ENCODE results near the gene KLHDC8A.
A peak's percentile ranks its signal among the peaks of the same experiment; 100 is the strongest.

The KLHDC8A gene

GRCh38 chr1:205377355-205377754 is 20.6 kb upstream of the KLHDC8A start:
- no peak overlapping the region for H3K4me3 ChIP-seq (ENCODE audit: control insufficient read depth, low read depth, low read length)
- TF ChIP-seq CTCF (conservative IDR thresholded peaks at IDR 0.05; ENCODE audit: control insufficient read depth, insufficient read depth, low read depth, low read length), result no peak
- no peak for DNase-seq (ENCODE audit: low read depth)

GRCh38 chr1:205376739-205377138 is 20.0 kb upstream of the KLHDC8A start:
- TF ChIP-seq CTCF (conservative IDR thresholded peaks at IDR 0.05; ENCODE audit: control insufficient read depth, insufficient read depth, low read depth, low read length), result no peak
- no peak overlapping the region for H3K4me3 ChIP-seq (ENCODE audit: control insufficient read depth, low read depth, low read length)
- DNase-seq (ENCODE audit: low read depth), result peak; percentile 58

- H3K4me3 ChIP-seq (ENCODE audit: control insufficient read depth, low read depth, low read length), result no peak overlapping the region
- DNase-seq (ENCODE audit: low read depth), result peak; percentile 68
- TF ChIP-seq CTCF (conservative IDR thresholded peaks at IDR 0.05; ENCODE audit: control insufficient read depth, insufficient read depth, low read depth, low read length), result no peak
These were observed 19.3 kb upstream of the KLHDC8A start for GRCh38 chr1:205375835-205376545.

GRCh38 chr1:205374210-205375078 is 17.7 kb upstream of the KLHDC8A start:
- H3K4me3 ChIP-seq (ENCODE audit: control insufficient read depth, low read depth, low read length), result no peak overlapping the region
- TF ChIP-seq CTCF (conservative IDR thresholded peaks at IDR 0.05; ENCODE audit: control insufficient read depth, insufficient read depth, low read depth, low read length), result no peak
- DNase-seq (ENCODE audit: low read depth), result peak; percentile 86

- DNase-seq (ENCODE audit: low read depth), result no peak
- H3K4me3 ChIP-seq (ENCODE audit: control insufficient read depth, low read depth, low read length), result no peak overlapping the region
- TF ChIP-seq CTCF (conservative IDR thresholded peaks at IDR 0.05; ENCODE audit: control insufficient read depth, insufficient read depth, low read depth, low read length), result no peak
These were observed 17.1 kb upstream of the KLHDC8A start for GRCh38 chr1:205373798-205374175.

GRCh38 chr1:205373022-205373797 is 16.5 kb upstream of the KLHDC8A start:
- no peak for TF ChIP-seq CTCF (conservative IDR thresholded peaks at IDR 0.05; ENCODE audit: control insufficient read depth, insufficient read depth, low read depth, low read length)
- H3K4me3 ChIP-seq (ENCODE audit: control insufficient read depth, low read depth, low read length), result no peak overlapping the region
- peak; percentile 24 for DNase-seq (ENCODE audit: low read depth)
